Endothelial cell (in vitro differentiated cells): ENCODE results near the gene MBTD1. TPM values are rescaled to one million over a fixed set of nuclear protein-coding genes. Genes with fewer than 3 reads are reported as not detected.

Source experiments
- DNase-seq: peaks from one replicate; pipeline ENCODE4 v3.0.0; 2021; ENCODE audit warnings: low spot score
- H3K27ac Mint-ChIP-seq: one replicate; pipeline ENCODE4 v1.8.0; 2021; ENCODE audit warnings: mixed read lengths, inconsistent platforms; ENCODE audit not compliant: unreplicated experiment
- H3K27me3 Mint-ChIP-seq: one replicate; pipeline ENCODE4 v1.8.0; 2021; ENCODE audit warnings: mild to moderate bottlenecking, moderate library complexity, mixed read lengths, inconsistent platforms; ENCODE audit not compliant: unreplicated experiment
- H3K36me3 Mint-ChIP-seq: one replicate; pipeline ENCODE4 v1.8.0; 2021; ENCODE audit warnings: mild to moderate bottlenecking, low read depth, mixed read lengths, inconsistent platforms; ENCODE audit not compliant: unreplicated experiment
- H3K4me1 Mint-ChIP-seq: one replicate; pipeline ENCODE4 v1.8.0; 2021; ENCODE audit warnings: mild to moderate bottlenecking, mixed read lengths, inconsistent platforms; ENCODE audit not compliant: unreplicated experiment
- H3K4me3 Mint-ChIP-seq: one replicate; pipeline ENCODE4 v1.8.0; 2021; ENCODE audit warnings: mild to moderate bottlenecking, mixed read lengths, inconsistent platforms; ENCODE audit not compliant: unreplicated experiment
- H3K9me3 Mint-ChIP-seq: one replicate; pipeline ENCODE4 v1.8.0; 2021; ENCODE audit warnings: mixed read lengths, inconsistent platforms; ENCODE audit not compliant: unreplicated experiment
- total RNA-seq: library from RNA; stranded (reverse); fragmentation: NEBNext Ultra II Directional; extraction: Animal tissue kit (Norgen Biotek cat#: 25700); gene quantifications from one replicate; pipeline ENCODE4 v1.2.1, GENCODE V29; 2021; ENCODE audit not compliant: unreplicated experiment
- TF ChIP-seq, protein P1 (sequence below): fragments of 200-600 bp; sonication (generic); IDR thresholded peaks from one replicate; pipeline ENCODE4 v1.5.0; 2021; ENCODE audit warnings: antibody characterized with exemption; ENCODE audit not compliant: unreplicated experiment

Gene MBTD1
- total RNA-seq, 1 donor from 2014 or later, result 24.4 TPM

DNA sequence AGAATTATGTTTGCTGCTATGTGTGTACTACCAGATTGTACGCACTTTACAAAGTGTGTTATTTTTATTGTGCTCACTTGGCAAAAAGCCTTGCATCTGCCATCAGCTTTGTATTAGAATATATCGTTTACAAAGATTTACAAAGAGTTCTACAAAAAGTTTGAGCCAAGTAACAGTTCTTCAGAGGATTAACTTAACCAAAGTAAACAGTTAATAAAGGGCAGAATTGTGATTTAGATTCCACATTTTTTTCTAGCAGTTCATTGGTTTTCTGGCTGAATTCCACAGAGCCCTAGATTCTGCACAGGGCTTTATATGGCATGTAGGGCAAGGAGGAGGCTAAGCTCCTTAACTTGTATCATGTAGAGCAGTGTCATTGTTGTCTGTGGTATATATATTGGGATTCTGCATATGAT lies 29.9 kb upstream of the MBTD1 start:
- H3K4me3 Mint-ChIP-seq, result no peak overlapping the region
- H3K27ac Mint-ChIP-seq, result no peak overlapping the region
- no peaks in the 10 kb centered on the region for H3K4me1 Mint-ChIP-seq
- no peaks in the 10 kb centered on the region for H3K9me3 Mint-ChIP-seq
- H3K27me3 Mint-ChIP-seq, result no peaks in the 10 kb centered on the region
- peaks cover 34% of the 10 kb centered on the region for H3K36me3 Mint-ChIP-seq
- TF ChIP-seq, protein P1, sequence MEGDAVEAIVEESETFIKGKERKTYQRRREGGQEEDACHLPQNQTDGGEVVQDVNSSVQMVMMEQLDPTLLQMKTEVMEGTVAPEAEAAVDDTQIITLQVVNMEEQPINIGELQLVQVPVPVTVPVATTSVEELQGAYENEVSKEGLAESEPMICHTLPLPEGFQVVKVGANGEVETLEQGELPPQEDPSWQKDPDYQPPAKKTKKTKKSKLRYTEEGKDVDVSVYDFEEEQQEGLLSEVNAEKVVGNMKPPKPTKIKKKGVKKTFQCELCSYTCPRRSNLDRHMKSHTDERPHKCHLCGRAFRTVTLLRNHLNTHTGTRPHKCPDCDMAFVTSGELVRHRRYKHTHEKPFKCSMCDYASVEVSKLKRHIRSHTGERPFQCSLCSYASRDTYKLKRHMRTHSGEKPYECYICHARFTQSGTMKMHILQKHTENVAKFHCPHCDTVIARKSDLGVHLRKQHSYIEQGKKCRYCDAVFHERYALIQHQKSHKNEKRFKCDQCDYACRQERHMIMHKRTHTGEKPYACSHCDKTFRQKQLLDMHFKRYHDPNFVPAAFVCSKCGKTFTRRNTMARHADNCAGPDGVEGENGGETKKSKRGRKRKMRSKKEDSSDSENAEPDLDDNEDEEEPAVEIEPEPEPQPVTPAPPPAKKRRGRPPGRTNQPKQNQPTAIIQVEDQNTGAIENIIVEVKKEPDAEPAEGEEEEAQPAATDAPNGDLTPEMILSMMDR, result no peak
- no peak for DNase-seq

DNA sequence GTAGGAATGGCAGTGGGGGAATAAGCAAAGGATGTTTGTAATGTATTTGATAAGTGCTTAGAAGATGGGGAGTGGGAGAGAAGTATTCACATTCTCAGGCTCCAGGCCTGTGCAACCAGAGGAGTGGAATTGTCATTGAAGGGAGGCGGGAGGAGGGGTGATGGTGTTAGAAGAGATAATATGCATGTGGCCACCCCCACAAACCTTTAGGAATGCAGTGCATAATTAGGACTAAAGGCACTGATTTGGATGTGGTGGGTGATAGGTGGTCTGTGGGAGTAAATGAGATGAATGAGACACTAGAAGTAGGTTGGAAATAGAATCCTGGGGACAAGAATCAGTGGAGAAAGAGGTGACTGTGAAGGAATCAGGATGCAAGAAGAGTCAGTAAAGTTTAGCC lies 27.6 kb upstream of the MBTD1 start:
- TF ChIP-seq, protein P1, result no peak
- peak overlapping the region; percentile 1 for H3K4me3 Mint-ChIP-seq
- H3K27me3 Mint-ChIP-seq, result no peaks in the 10 kb centered on the region
- H3K4me1 Mint-ChIP-seq, result no peaks in the 10 kb centered on the region
- peaks cover 20% of the 10 kb centered on the region for H3K36me3 Mint-ChIP-seq
- no peak for DNase-seq
- H3K9me3 Mint-ChIP-seq, result no peaks in the 10 kb centered on the region
- H3K27ac Mint-ChIP-seq, result no peak overlapping the region

DNA sequence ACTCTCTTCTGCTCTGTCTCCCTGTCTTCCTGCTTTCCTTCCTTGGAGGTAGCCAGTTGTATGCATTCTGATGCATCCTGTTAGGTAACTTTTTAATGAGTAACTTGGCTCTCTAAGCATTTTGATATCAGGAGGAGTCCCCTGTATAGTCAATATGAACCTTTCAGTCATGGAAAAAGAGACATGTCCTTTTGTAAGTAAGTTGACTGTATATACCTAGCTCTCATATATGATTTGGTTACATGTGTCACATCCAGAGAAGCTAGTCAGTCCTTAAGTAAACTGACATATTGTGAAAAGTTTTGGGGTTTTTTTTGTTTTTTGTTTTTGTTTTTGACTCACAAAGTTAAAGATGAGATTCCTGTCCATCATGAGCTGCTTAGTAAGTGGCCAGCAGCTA lies 19.3 kb upstream of the MBTD1 start:
- peaks cover 15% of the 10 kb centered on the region for H3K36me3 Mint-ChIP-seq
- no peaks in the 10 kb centered on the region for H3K9me3 Mint-ChIP-seq
- H3K4me1 Mint-ChIP-seq, result no peaks in the 10 kb centered on the region
- no peak overlapping the region for H3K27ac Mint-ChIP-seq
- no peak overlapping the region for H3K4me3 Mint-ChIP-seq
- no peak for DNase-seq
- TF ChIP-seq, protein P1, result no peak
- peaks cover 2% of the 10 kb centered on the region for H3K27me3 Mint-ChIP-seq

DNA sequence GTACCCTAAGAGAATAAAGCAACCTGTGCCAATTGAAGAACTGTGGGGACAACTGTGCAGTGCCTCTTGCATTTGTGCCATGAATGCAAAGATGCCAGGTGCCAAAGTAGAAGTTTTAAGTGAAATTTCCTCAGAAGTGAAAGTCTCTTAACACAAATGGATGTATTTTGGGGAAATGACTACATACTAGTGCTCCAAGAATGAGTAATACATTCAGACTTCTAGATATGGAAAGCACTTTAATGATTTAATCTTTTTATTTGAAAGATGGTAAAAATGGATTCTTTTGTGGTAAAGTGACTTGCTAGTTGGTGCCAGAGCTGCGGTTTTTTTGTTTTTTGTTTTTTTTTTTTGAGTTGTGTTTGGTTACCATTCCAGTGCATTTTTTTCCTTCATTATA lies 15.5 kb upstream of the MBTD1 start:
- no peak for DNase-seq
- H3K27me3 Mint-ChIP-seq, result no peaks in the 10 kb centered on the region
- H3K36me3 Mint-ChIP-seq, result peaks cover 14% of the 10 kb centered on the region
- H3K4me3 Mint-ChIP-seq, result no peak overlapping the region
- TF ChIP-seq, protein P1, result no peak
- no peaks in the 10 kb centered on the region for H3K9me3 Mint-ChIP-seq
- H3K4me1 Mint-ChIP-seq, result no peaks in the 10 kb centered on the region
- H3K27ac Mint-ChIP-seq, result no peak overlapping the region

DNA sequence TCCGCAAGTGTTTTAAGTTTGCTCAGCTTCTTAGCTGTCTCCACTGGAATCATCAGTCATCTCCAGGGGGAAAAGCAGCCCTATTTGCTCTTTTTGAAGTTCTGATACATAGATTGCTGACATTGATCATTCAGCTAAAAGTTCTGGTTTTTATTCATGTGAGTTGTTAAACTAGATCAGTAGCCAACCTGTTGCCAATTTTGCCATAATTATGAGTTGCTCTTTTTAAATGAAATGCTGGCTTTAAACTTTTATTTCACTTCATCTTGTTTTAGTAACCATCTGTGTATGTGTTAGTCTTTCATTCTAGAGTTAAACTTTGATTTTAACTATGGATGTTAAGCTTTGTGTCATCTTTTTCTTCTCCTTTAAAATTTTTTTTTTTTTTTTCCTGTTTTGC lies 13.0 kb upstream of the MBTD1 start:
- Mint-ChIP-seq H3K27ac (no peak overlapping the region), H3K27me3 (no peaks in the 10 kb centered on the region), H3K9me3 (no peaks in the 10 kb centered on the region), H3K4me3 (no peak overlapping the region), H3K4me1 (no peaks in the 10 kb centered on the region), H3K36me3 (peaks cover 24% of the 10 kb centered on the region)
- no peak for DNase-seq
- TF ChIP-seq, protein P1, result no peak
